WI38 (cell line): ENCODE results near the gene NES.

ENCODE experiments used
- H3K4me3 ChIP-seq: 2 replicates; pipeline ENCODE4 v1.5.1; 2011; ENCODE audit warnings: low read depth, mild to moderate bottlenecking, control low read depth, low read length
- TF ChIP-seq, protein P1 (sequence below): IDR thresholded peaks from 2 replicates; pipeline ENCODE4 v1.5.1; 2012; ENCODE audit warnings: low read depth, mild to moderate bottlenecking, control low read depth, low read length

The NES gene

DNA sequence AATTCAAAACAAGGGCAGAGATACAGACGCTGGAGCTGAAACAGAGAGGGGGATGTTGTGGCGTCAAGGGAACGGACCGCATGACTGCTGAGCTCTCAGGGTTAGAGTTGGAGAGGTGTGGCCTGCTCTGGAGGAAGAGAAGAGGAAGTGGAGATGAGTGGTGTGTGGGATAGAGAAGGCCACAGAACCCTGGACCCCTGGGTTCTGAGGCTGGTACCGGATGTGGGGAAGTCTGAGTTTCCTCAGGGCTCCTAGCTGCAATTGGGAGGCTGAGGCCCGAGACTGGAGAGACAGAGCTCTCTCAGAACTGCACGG is 33.5 kb downstream of the NES start:
- TF ChIP-seq, protein P1, sequence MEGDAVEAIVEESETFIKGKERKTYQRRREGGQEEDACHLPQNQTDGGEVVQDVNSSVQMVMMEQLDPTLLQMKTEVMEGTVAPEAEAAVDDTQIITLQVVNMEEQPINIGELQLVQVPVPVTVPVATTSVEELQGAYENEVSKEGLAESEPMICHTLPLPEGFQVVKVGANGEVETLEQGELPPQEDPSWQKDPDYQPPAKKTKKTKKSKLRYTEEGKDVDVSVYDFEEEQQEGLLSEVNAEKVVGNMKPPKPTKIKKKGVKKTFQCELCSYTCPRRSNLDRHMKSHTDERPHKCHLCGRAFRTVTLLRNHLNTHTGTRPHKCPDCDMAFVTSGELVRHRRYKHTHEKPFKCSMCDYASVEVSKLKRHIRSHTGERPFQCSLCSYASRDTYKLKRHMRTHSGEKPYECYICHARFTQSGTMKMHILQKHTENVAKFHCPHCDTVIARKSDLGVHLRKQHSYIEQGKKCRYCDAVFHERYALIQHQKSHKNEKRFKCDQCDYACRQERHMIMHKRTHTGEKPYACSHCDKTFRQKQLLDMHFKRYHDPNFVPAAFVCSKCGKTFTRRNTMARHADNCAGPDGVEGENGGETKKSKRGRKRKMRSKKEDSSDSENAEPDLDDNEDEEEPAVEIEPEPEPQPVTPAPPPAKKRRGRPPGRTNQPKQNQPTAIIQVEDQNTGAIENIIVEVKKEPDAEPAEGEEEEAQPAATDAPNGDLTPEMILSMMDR, result no peak
- no peak overlapping the region for H3K4me3 ChIP-seq

DNA sequence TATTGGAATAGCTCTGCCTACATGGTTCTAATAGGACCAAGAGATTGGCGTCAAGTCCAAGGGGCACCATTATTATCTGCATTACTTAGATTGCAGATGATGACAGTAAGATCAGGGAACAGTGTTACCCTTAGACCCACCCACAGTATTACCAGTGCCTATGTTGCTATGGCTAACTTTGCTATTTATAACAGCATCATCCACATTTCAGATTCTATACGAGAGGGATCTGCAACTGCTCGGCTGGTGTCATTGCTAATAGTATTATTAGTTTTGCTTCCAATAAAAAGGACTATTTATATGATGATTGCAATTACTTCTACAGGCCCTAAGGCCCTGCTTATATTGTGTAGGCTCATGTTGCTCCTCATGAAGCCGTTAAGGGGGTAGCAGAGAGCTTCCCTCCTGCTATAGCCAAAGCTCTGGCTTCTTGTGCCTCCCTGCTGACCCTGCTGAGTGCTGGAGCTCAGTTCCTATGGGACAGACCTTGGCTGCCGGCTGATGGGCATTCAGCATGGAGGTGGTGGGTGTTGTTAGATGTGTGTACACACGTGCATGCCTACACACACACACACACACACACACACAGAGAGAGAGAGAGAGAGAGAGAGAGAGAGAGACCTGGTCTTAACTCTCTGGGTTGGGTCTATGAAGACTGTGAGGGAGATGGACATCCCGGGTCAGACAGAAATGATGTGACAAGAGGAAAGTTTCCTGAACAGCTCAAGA is 34.0 kb downstream of the NES start:
- TF ChIP-seq, protein P1, result no peak
- H3K4me3 ChIP-seq, result no peak overlapping the region

DNA sequence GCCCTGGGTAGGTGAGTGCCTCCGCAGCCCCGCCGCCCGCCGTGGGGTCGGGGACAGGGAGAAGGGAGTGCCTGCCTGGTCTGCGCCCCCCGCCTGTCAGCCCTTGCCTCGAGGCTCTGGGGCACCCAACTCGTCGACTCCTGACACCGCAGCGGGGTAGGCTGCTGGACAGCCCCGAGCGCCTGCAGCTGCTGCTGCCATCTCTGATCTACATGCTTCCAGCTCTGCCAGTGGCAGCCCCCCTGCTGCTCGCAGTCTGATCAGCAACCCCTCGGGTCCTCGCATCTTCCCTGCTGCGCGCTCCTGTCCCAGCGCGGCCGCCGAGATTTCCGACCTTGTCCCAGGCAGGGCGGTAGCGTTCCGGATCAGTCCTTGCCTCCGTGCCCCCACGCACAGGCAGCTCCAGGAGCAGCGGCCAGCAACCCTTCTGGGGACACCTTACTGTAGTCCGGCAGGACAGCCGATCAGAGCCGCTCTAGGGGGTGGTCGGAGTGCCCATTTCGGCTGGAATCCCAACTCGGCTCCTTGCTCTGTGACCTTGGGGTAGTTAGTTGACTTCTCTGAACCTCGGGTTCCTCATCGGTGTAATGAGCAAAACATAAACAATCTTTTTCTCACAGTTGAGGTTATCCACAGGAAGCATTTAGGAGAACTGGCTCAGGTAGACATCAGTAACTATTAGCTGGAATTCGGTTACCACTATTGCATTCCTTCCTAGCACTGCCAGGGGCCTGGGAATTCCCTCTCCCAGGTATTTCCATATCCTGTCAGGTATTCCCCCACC is 34.8 kb downstream of the NES start:
- no peak overlapping the region for H3K4me3 ChIP-seq
- TF ChIP-seq, protein P1, result no peak

DNA sequence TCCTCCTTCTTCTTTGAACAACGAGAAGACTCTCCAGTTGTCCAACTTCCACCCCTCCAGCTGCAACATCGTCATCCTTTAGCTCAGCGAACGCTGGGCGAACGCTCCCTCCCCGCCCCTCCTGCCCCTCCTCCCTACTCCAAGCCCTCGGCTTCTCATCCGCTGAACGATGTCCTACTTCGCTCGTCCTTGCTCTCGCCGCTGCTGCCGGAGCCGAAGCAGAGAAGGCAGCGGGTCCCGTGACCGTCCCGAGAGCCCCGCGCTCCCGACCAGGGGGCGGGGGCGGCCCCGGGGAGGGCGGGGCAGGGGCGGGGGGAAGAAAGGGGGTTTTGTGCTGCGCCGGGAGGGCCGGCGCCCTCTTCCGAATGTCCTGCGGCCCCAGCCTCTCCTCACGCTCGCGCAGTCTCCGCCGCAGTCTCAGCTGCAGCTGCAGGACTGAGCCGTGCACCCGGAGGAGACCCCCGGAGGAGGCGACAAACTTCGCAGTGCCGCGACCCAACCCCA is 35.4 kb downstream of the NES start, which contains the start of gene BCAN:
Gene BCAN, plus strand, starts transcription at position 357 of the 504 bp plus-strand sequence. CDS start 3,938 bp downstream, outside the sequence.
- no peak within 1 kb of the TSS for H3K4me3 ChIP-seq

DNA sequence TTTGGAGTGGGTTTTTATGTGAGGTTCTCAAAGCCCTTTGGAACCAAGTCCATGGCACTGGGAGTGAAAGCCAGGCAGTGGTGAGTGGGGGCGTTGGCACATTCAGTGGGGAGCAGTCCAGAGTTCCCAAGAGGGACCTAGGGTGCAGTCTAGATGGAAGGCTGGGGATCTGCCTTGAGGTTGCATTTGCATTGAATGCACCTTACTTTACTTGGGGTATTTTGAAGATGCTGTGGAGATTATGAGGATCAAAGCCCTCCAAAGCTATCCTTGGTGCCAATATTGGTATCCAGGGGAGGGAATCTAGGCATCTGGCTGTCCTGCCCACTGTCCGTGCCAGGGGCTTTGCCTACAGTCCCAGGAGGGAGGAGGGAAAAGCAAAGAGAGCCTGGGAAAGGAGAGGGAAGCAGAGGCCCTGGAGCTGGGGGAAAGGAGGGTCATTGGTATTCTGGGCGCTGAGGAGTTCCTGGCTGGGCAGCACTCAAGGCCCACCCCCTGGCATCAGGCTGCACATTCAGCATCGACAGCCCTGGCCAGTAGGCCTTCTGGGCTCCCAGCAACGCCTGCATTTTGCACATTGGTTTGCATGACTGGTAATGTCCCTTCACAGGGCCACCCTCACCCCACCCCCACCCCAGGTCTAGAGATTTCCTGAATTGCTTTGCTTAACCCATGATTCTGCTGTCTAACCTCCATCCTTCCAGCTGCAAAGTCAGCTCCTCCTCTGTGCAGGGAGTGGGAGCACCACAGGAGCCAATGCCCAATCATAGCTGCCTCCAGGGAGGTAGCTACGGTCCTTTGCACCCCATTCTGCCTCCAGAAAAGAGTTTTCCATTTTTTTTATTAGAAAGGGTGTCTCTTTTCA is 36.1 kb downstream of the NES start:
- no peak overlapping the region for H3K4me3 ChIP-seq
- TF ChIP-seq, protein P1, result no peak

More for the DNA sequence above, 35.4 kb downstream of the NES start, which contains the start of gene BCAN:
- TF ChIP-seq, protein P1, result no peak

DNA sequence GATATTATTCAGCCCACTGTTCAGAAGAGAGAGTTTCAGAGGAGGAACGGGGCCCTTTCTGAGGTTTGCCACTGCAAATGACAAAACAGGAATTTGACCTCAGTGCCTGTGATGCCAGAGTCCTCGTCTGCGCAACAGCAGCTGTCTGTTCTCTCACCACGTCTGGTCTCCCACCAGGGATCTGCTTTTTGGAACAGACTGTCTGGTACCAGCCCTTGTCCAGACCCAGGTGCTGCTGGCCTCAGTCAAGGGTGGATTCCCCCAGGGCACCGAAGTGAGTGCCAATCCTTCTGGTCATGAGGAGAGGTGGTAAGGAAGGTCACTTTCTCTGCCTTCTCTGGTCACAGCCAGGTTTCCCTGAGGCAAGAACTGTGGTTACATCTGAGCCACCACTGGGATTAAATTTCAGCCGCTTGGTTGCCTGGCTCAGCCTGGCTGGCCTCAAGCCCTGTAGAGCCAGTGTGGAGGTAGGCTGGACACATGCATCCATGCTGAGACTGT is 37.6 kb downstream of the NES start:
- H3K4me3 ChIP-seq, result no peak overlapping the region
- TF ChIP-seq, protein P1, result no peak
